SK-N-MC (cell line): ENCODE measurements around the gene IGSF9B.

Source experiments
- EZH2 ChIP-seq: fragments of 200-600 bp; sonication (generic); IDR thresholded peaks from one replicate; pipeline ENCODE4 v1.6.1; 2017; ENCODE audit warnings: antibody characterized with exemption
- POLR2AphosphoS5 ChIP-seq: IDR thresholded peaks from 2 replicates; pipeline ENCODE4 v1.6.1; 2012; ENCODE audit warnings: mild to moderate bottlenecking, low read depth, low read length, borderline replicate concordance

GRCh38 chr11:133936136-133936535 is 20.6 kb downstream of the IGSF9B start:
- no peak for TF ChIP-seq EZH2
- no peak for TF ChIP-seq POLR2AphosphoS5
